HG03378 (cell line): ENCODE results near the gene GRIK1.

Source experiments
- ATAC-seq: cut with Tn5 transposase; IDR thresholded peaks from one replicate; pipeline ENCODE4 v1.9.1; 2021; ENCODE audit warnings: mild to moderate bottlenecking, moderate library complexity; ENCODE audit not compliant: unreplicated experiment

GRIK1 gene

GRCh38 chr21:29499229-29499628, 440.6 kb downstream of the GRIK1 start:
- no peak for ATAC-seq

DNA sequence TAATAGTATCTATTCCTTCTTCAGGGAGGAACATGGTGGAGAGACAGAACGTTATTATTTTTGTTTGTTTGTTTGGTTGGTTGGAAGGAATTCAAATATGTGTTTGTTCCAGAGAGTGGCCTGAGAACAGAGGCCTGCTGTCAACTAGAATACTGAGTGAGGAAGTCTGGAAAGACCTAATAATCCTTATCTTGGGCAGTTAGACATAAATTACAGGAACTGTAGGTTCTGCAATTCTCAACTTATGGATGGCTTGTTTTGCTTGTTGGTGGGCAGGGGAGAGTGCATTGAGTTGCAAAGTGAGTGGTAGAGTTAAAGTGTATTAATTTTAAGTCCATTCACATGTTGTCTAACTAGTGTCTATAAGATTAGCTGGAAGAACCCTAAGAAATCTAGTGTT, 443.5 kb downstream of the GRIK1 start:
- ATAC-seq: no peak

DNA sequence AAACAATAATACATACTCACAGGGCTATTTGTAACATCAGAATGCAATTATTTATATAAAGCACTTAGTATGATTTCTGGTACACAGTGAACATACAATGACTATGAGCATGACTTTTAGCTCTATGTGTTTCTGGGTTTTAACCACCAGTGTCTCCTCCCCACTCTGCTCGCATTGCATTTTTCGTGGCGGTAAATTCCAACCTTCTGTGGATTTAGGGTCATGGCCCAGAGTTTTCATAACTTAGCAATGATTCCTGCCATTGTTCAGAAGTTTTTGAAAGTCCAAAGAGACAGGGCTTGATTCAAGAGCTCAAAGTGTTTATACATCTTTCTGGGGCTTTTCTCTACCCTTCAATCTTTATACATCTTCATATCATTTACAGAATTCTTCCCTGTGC, 449.8 kb downstream of the GRIK1 start:
- no peak for ATAC-seq

GRCh38 chr21:29487154-29487553, 452.6 kb downstream of the GRIK1 start:
- ATAC-seq: no peak
